ENCODE results near the gene B9D2.
"Not testable (repeated sequence)": the region's sequence is repeated elsewhere in the genome, so short reads cannot be mapped to it uniquely, and the experiment has no call there.

The B9D2 gene

GRCh38 chr19:41354343-41354953 lies 9.5 kb downstream of the B9D2 start:
- peaks cover 39% of the 10 kb centered on the region for H3K36me3 Mint-ChIP-seq (ENCODE audit: low read depth)
- peak overlapping the region; percentile 91 for H3K27ac Mint-ChIP-seq
- H3K9me3 Mint-ChIP-seq, result no peaks in the 10 kb centered on the region
- no peak for DNase-seq
- peak overlapping the region; percentile 99 for H3K4me3 Mint-ChIP-seq
- H3K27me3 Mint-ChIP-seq, result no peaks in the 10 kb centered on the region
- peaks cover 54% of the 10 kb centered on the region for H3K4me1 Mint-ChIP-seq (ENCODE audit: low read depth)

DNA sequence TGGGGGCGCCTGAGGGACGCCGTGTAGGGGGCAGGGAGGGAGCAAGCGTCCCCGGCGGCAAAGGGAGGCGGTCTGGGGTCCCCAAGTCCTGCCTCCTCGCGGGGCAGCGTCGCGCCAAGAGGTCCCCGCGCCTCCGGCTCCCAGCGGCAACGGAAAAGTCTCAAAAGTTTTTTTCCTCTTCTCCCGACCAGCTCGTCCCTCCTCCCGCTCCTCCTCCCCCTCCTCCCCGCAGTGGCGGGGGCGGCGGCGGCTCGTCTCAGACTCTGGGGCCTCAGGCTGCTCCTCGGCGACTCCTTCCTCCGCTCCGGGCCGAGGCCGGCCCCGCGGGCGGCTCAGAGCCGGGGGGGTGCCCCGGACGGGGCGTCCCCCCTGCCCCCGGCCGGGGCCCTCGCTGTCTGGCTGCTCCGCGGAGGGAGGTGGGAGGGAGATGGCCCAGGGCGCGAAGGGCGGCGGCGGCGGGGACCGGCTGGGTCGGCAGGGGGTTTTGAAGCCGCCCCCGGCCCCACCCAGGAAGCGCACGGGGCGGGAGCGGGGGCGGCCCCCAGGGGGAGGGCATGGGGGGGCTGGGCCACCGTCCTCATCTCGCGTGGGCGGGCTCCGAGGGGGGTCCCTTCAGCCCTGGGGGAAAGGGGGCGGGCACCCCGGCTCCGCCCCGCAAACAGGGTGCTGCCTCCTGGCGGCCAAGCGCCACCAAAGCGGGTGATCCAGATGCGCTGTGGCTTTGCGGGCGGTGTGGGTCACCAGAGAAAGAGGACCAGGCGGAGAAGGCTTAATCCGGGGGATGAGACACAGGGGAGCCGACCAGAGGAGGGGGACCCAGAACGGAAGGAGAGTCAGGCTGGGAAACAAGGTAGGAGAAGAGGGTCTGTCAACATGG lies 10.2 kb downstream of the B9D2 start, which contains the start of gene TGFB1:
Gene TGFB1, minus strand, starts transcription at position 457 of the 877 bp plus-strand sequence. CDS start 878 bp downstream, outside the sequence.
- no peaks in the 10 kb centered on the region for H3K9me3 Mint-ChIP-seq
- H3K4me1 Mint-ChIP-seq (ENCODE audit: low read depth), result peaks cover 62% of the 10 kb centered on the region
- H3K36me3 Mint-ChIP-seq (ENCODE audit: low read depth), result peaks cover 46% of the 10 kb centered on the region
- no peaks in the 10 kb centered on the region for H3K27me3 Mint-ChIP-seq
- H3K27ac Mint-ChIP-seq, result peak within 1 kb of the TSS; percentile 99
- H3K4me3 Mint-ChIP-seq, result peak within 1 kb of the TSS; percentile 99
- peak; percentile 93 for DNase-seq

- peak overlapping the region; percentile 99 for H3K27ac Mint-ChIP-seq
- H3K4me3 Mint-ChIP-seq, result peak overlapping the region; percentile 99
- no peaks in the 10 kb centered on the region for H3K9me3 Mint-ChIP-seq
- peaks cover 53% of the 10 kb centered on the region for H3K36me3 Mint-ChIP-seq (ENCODE audit: low read depth)
- H3K27me3 Mint-ChIP-seq, result no peaks in the 10 kb centered on the region
- peak; percentile 89 for DNase-seq
- H3K4me1 Mint-ChIP-seq (ENCODE audit: low read depth), result peaks cover 58% of the 10 kb centered on the region
These were observed 11.1 kb downstream of the B9D2 start for GRCh38 chr19:41352609-41353465.

GRCh38 chr19:41352279-41352608 lies 11.7 kb downstream of the B9D2 start:
- Mint-ChIP-seq H3K36me3 (ENCODE audit: low read depth) (peaks cover 58% of the 10 kb centered on the region), H3K4me1 (ENCODE audit: low read depth) (peaks cover 52% of the 10 kb centered on the region), H3K9me3 (no peaks in the 10 kb centered on the region), H3K4me3 (peak overlapping the region; percentile 99), H3K27ac (peak overlapping the region; percentile 99), H3K27me3 (no peaks in the 10 kb centered on the region)
- DNase-seq, result no peak

DNA sequence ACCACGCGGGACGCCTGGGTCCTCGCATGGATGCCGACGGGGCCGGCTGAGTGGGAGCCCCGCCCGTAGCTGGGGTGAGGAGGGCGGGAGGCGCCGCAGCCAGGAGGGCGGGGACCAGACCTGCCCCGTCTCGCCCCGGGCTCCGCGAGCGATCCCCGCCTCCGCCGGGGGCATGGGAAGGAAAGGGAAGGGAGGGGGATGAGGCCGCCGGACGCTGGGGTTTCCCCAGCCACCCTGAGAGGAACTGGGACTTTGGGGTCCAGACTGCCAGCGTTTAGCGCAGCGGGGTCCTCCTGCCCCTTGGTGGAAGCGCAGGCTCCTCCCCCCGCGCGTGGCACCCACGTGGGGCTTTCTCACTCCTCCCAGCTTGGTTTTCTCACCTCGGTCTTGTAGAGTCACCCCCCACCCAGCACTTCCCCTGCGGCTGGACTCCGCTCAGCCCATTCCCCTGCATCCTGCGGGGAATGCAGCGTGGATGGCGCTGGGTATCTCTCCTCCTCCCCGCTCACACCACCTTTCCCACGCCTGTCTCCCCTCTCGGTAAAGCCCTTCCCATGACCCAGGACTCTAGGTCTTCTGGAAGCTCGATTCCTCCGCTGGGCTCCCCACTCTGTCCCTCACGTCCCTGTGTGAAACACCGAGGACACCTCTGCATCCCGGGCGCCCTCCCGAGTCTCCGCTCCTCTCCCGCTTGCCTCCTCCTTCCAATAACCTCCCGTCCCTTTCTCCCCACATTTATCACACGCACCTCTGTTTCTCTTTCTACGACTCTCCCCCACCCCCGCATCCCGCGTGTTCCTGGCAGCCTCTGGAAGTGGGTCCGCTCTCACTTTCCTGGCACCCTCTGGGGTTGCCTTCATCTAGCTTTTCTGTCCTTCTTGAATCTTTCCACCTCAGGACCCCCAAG lies 12.4 kb downstream of the B9D2 start:
- peak overlapping the region; percentile 99 for H3K4me3 Mint-ChIP-seq
- DNase-seq, result peak; percentile 90
- no peaks in the 10 kb centered on the region for H3K27me3 Mint-ChIP-seq
- H3K27ac Mint-ChIP-seq, result peak overlapping the region; percentile 99
- peaks cover 58% of the 10 kb centered on the region for H3K36me3 Mint-ChIP-seq (ENCODE audit: low read depth)
- H3K4me1 Mint-ChIP-seq (ENCODE audit: low read depth), result peaks cover 47% of the 10 kb centered on the region
- no peaks in the 10 kb centered on the region for H3K9me3 Mint-ChIP-seq

DNA sequence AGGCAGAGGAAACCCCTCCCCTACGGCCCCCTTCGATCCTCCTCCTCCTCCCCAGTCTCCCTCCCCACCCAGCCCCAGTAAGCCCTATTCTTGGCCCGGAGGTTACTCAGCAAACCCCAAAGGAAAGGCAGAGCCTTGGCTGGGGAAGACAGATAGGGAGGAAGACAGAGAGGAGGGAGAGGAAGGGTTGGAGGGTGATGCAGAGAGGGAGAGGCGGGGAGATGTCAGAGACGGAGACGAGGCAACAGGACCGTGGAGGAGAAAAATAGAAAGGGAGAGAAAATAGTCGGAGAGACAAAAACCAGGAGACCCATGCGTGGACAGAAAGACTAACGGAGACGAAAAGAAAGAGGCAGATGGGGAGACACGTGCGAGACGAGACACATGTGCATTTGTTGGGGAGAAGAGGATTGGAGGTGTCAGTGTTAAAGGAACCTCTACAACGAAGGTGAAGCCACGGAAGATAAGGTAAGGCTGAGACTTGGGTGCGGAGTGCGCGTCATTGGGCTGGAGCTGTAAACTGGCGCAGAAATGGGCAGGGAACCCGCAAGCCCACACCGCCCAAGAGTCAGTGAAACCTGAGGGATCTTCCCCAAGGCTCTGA lies 13.1 kb downstream of the B9D2 start:
- Mint-ChIP-seq H3K9me3 (no peaks in the 10 kb centered on the region), H3K4me1 (ENCODE audit: low read depth) (peaks cover 45% of the 10 kb centered on the region), H3K36me3 (ENCODE audit: low read depth) (peaks cover 66% of the 10 kb centered on the region), H3K4me3 (peak overlapping the region; percentile 99), H3K27me3 (no peaks in the 10 kb centered on the region), H3K27ac (peak overlapping the region; percentile 99)
- DNase-seq, result no peak

GRCh38 chr19:41346916-41347315 lies 17.0 kb downstream of the B9D2 start:
- H3K4me1 Mint-ChIP-seq (ENCODE audit: low read depth), result peaks cover 53% of the 10 kb centered on the region
- H3K4me3 Mint-ChIP-seq, H3K27me3 Mint-ChIP-seq, DNase-seq, H3K9me3 Mint-ChIP-seq: not testable (repeated sequence)
- H3K36me3 Mint-ChIP-seq (ENCODE audit: low read depth), result peaks cover 91% of the 10 kb centered on the region
- peak overlapping the region; percentile 26 for H3K27ac Mint-ChIP-seq

DNA sequence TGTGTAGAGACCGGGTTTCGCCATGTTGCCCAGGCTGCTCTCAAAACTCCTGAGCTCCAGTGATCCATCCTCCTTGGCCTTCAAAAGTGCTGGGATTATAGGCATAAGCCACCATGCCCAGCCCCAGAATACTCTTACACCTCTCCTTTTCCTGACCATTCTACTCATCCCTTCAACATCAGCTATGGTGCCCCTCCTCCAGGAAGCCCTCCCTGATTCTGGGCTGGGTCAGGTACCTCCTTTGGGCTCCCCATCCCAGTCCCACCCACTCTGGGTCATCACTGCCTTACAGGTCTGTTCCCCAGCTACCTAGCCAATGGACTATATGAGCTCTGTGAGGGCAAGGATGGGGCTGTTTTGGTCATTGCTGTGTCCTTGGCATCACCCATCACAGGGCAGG lies 19.8 kb downstream of the B9D2 start:
- Mint-ChIP-seq H3K9me3 (no peaks in the 10 kb centered on the region), H3K4me3 (no peak overlapping the region), H3K4me1 (ENCODE audit: low read depth) (peaks cover 49% of the 10 kb centered on the region)

GRCh38 chr19:41341669-41342490 lies 22.1 kb downstream of the B9D2 start:
- H3K27me3 Mint-ChIP-seq, result no peaks in the 10 kb centered on the region
- no peaks in the 10 kb centered on the region for H3K9me3 Mint-ChIP-seq
- DNase-seq, result peak; percentile 33
- H3K4me3 Mint-ChIP-seq, result no peak overlapping the region
- H3K4me1 Mint-ChIP-seq (ENCODE audit: low read depth), result peaks cover 43% of the 10 kb centered on the region
- H3K27ac Mint-ChIP-seq, result peak overlapping the region; percentile 73
- H3K36me3 Mint-ChIP-seq (ENCODE audit: low read depth), result peaks cover 94% of the 10 kb centered on the region

More for the DNA sequence above, 19.8 kb downstream of the B9D2 start:
- Mint-ChIP-seq H3K36me3 (ENCODE audit: low read depth) (peaks cover 93% of the 10 kb centered on the region), H3K27me3 (no peaks in the 10 kb centered on the region), H3K27ac (peak overlapping the region; percentile 73)
- no peak for DNase-seq

DNA sequence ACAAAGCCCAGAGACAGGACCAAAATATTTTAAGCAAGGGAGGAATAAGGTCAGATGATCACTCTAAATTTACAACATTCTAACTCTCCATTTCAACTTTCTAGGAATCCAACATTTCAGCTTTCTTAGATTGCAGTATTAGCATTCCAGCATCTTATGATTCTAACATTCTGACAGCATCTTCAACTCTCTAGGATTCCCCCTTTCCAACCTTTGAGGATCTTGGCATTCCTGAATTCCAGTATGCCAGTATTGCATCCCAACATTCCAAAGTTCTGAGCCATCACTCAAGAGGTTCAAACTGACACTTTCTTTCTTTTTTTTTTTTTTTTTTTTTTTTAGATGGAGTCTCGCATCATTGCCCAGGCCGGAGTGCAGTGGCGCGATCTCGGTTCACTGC lies 24.0 kb downstream of the B9D2 start:
- Mint-ChIP-seq H3K27me3 (no peaks in the 10 kb centered on the region), H3K4me1 (ENCODE audit: low read depth) (peaks cover 45% of the 10 kb centered on the region), H3K27ac (no peak overlapping the region), H3K36me3 (ENCODE audit: low read depth) (peaks cover 94% of the 10 kb centered on the region), H3K9me3 (no peaks in the 10 kb centered on the region), H3K4me3 (no peak overlapping the region)
- DNase-seq, result no peak

- peak overlapping the region; percentile 71 for H3K27ac Mint-ChIP-seq
- no peak for DNase-seq
- H3K4me1 Mint-ChIP-seq (ENCODE audit: low read depth), result peaks cover 40% of the 10 kb centered on the region
- H3K27me3 Mint-ChIP-seq, result no peaks in the 10 kb centered on the region
- peaks cover 89% of the 10 kb centered on the region for H3K36me3 Mint-ChIP-seq (ENCODE audit: low read depth)
- no peak overlapping the region for H3K4me3 Mint-ChIP-seq
- H3K9me3 Mint-ChIP-seq, result no peaks in the 10 kb centered on the region
These were observed 28.5 kb downstream of the B9D2 start for GRCh38 chr19:41335467-41335866.

DNA sequence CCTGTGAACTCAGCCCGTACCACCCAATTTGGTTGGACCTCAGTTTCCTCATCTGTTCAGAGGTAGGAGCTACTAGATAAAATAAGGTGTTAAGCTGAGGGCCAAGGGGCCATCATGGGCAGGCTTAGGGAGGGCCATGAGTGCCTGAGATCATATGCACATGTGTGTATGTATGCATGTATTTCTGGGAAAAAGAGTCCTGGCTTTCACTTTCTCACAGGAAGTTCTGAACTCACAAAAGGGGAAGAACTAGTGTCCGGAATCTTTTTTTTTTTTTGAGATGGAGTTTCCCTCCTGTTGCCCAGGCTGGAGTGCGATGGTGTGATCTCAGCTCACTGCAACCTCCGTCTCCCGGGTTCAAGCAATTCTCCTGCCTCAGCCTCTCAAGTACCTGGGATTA lies 29.2 kb downstream of the B9D2 start:
- Mint-ChIP-seq H3K9me3 (no peaks in the 10 kb centered on the region), H3K27ac (peak overlapping the region; percentile 80), H3K27me3 (no peaks in the 10 kb centered on the region), H3K36me3 (ENCODE audit: low read depth) (peaks cover 86% of the 10 kb centered on the region), H3K4me1 (ENCODE audit: low read depth) (peaks cover 43% of the 10 kb centered on the region), H3K4me3 (no peak overlapping the region)
- no peak for DNase-seq

DNA sequence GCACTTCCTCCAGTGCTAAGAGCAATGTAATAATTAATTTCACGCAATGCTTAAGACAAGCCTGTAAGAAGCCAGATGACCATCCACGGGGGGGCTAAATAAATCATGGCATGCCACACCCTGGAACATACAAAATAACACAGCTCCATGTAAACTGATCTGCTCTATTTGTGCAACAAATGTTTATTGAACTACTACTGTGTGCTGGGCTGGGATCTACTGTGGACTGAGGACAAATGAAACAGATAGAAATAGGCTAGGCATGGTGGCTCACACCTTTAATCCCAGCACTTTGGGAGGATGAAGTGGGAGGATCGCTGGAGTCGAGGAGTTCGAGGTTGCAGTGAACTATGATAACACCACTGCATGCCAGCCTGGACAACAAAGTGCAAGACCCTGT lies 31.5 kb downstream of the B9D2 start:
- H3K27me3 Mint-ChIP-seq, result no peaks in the 10 kb centered on the region
- H3K9me3 Mint-ChIP-seq, result no peaks in the 10 kb centered on the region
- H3K4me1 Mint-ChIP-seq (ENCODE audit: low read depth), result peaks cover 55% of the 10 kb centered on the region
- no peak overlapping the region for H3K4me3 Mint-ChIP-seq
- DNase-seq, result no peak
- peak overlapping the region; percentile 39 for H3K27ac Mint-ChIP-seq
- H3K36me3 Mint-ChIP-seq (ENCODE audit: low read depth), result peaks cover 80% of the 10 kb centered on the region
